Endothelial cell (in vitro differentiated cells): ENCODE measurements around the gene ASB5. TPM values are rescaled to one million over a fixed set of nuclear protein-coding genes. Genes with fewer than 3 reads are reported as not detected.
"Not testable (repeated sequence)": the region's sequence is repeated elsewhere in the genome, so short reads cannot be mapped to it uniquely, and the experiment has no call there.

Experiments
- DNase-seq: peaks from one replicate; pipeline ENCODE4 v3.0.0; 2021; ENCODE audit warnings: low spot score
- H3K27ac Mint-ChIP-seq: one replicate; pipeline ENCODE4 v1.8.0; 2021; ENCODE audit warnings: mixed read lengths, inconsistent platforms; ENCODE audit not compliant: unreplicated experiment
- H3K27me3 Mint-ChIP-seq: one replicate; pipeline ENCODE4 v1.8.0; 2021; ENCODE audit warnings: mild to moderate bottlenecking, moderate library complexity, mixed read lengths, inconsistent platforms; ENCODE audit not compliant: unreplicated experiment
- H3K36me3 Mint-ChIP-seq: one replicate; pipeline ENCODE4 v1.8.0; 2021; ENCODE audit warnings: mild to moderate bottlenecking, low read depth, mixed read lengths, inconsistent platforms; ENCODE audit not compliant: unreplicated experiment
- H3K4me1 Mint-ChIP-seq: one replicate; pipeline ENCODE4 v1.8.0; 2021; ENCODE audit warnings: mild to moderate bottlenecking, mixed read lengths, inconsistent platforms; ENCODE audit not compliant: unreplicated experiment
- H3K4me3 Mint-ChIP-seq: one replicate; pipeline ENCODE4 v1.8.0; 2021; ENCODE audit warnings: mild to moderate bottlenecking, mixed read lengths, inconsistent platforms; ENCODE audit not compliant: unreplicated experiment
- H3K9me3 Mint-ChIP-seq: one replicate; pipeline ENCODE4 v1.8.0; 2021; ENCODE audit warnings: mixed read lengths, inconsistent platforms; ENCODE audit not compliant: unreplicated experiment
- CTCF ChIP-seq: fragments of 200-600 bp; sonication (generic); IDR thresholded peaks from one replicate; pipeline ENCODE4 v1.5.0; 2021; ENCODE audit warnings: antibody characterized with exemption; ENCODE audit not compliant: unreplicated experiment
- total RNA-seq: library from RNA; stranded (reverse); fragmentation: NEBNext Ultra II Directional; extraction: Animal tissue kit (Norgen Biotek cat#: 25700); gene quantifications from one replicate; pipeline ENCODE4 v1.2.1, GENCODE V29; 2021; ENCODE audit not compliant: unreplicated experiment

ASB5 gene
- total RNA-seq, 1 donor from 2014 or later: not detected

DNA sequence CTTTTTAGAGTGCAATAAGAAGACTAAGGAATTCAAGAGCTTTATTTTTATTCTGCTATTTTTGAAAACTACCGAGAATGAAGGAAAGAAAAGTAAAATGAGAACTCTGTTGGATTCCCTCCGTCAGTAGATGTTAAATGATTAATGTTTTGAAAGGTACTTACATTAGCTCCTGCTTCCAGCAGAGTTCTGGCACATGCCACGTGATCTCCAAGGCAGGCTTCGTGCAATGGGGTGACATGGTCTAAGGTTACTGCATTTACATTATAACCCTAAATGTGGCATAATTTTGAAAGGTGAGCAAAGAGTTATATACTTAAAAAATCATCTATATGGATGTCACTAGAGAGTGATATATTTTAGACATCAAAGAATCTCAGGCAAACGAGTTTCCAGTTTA is 46.9 kb downstream of the ASB5 start:
- no peak for TF ChIP-seq CTCF
- Mint-ChIP-seq H3K27me3 (no peaks in the 10 kb centered on the region), H3K9me3 (no peaks in the 10 kb centered on the region), H3K4me1 (no peaks in the 10 kb centered on the region), H3K4me3 (no peak overlapping the region), H3K27ac (no peak overlapping the region), H3K36me3 (no peaks in the 10 kb centered on the region)
- no peak for DNase-seq

- no peaks in the 10 kb centered on the region for H3K9me3 Mint-ChIP-seq
- H3K4me3 Mint-ChIP-seq: no peak overlapping the region
- TF ChIP-seq CTCF: no peak
- no peak overlapping the region for H3K27ac Mint-ChIP-seq
- no peaks in the 10 kb centered on the region for H3K36me3 Mint-ChIP-seq
- DNase-seq: no peak
- no peaks in the 10 kb centered on the region for H3K27me3 Mint-ChIP-seq
- no peaks in the 10 kb centered on the region for H3K4me1 Mint-ChIP-seq
These were observed 51.5 kb downstream of the ASB5 start for GRCh38 chr4:176217510-176217909.

DNA sequence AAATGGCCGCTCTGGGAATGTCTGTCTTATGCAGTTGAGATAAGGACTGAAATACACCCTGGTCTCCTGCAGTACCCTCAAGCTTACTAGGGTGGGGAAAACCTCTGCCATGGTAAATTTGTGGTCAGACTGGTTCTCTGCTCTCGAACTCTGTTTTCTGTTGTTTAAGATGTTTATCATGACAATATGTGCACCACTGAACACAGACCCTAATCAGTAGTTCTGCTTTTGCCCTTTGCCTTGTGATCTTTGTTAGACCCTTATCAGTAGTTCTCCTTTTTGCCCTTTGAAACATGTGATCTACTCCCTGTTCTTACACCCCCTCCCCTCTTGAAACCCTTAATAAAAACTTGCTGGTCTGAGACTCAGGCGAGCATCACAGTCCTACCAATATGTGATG is 56.7 kb downstream of the ASB5 start:
- not testable (repeated sequence) for H3K4me3 Mint-ChIP-seq, H3K9me3 Mint-ChIP-seq, H3K4me1 Mint-ChIP-seq, DNase-seq, H3K27ac Mint-ChIP-seq, H3K27me3 Mint-ChIP-seq, H3K36me3 Mint-ChIP-seq

DNA sequence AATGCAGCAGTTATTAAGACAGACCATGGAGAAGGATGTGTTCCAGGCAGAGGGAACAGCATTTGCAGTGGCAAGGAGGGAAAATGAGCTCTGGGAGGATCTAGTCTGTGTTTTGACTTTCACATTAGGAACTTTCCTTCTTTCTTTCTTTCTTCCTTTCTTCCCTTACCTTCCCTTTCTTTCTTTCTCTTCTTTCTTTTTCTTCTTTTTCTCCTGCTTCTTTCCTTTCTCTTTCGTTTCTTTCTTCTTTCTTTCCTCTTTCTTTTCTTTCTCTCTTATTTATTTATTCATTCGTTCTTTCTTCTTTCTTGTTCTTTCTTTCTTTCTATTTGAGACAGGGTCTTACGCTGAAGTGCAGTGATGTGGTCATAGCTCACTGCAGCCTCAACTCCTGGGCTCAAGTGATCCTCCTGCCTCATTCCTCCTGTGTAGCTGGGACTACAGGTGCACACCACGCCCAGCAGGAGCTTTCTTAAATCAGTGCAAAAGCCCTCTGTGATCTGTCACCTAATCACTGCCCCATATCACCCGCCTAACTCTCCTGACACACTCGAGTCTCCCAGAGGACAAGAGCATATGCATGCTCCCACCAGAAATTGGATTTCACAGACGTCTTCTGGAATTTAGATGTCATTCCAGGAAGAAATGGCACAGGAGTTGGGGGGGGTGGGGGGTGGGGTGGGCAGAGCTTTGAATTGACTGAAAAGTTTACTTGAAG is 58.3 kb downstream of the ASB5 start:
- Mint-ChIP-seq H3K36me3 (no peaks in the 10 kb centered on the region), H3K9me3 (no peaks in the 10 kb centered on the region), H3K27ac (no peak overlapping the region), H3K4me1 (peaks cover 4% of the 10 kb centered on the region), H3K4me3 (no peak overlapping the region), H3K27me3 (peaks cover 1% of the 10 kb centered on the region)
- no peak for TF ChIP-seq CTCF
- no peak for DNase-seq

GRCh38 chr4:176210101-176210500 is 58.9 kb downstream of the ASB5 start:
- peaks cover 10% of the 10 kb centered on the region for H3K4me1 Mint-ChIP-seq
- no peak overlapping the region for H3K27ac Mint-ChIP-seq
- H3K36me3 Mint-ChIP-seq: no peaks in the 10 kb centered on the region
- no peaks in the 10 kb centered on the region for H3K9me3 Mint-ChIP-seq
- TF ChIP-seq CTCF: no peak
- H3K4me3 Mint-ChIP-seq: no peak overlapping the region
- H3K27me3 Mint-ChIP-seq: peaks cover 1% of the 10 kb centered on the region
- no peak for DNase-seq
